SK-N-SH (cell line): ENCODE results near the gene MAPK12. TPM values are rescaled to one million over a fixed set of nuclear protein-coding genes. Genes with fewer than 3 reads are reported as not detected.

Experiments used
- CTCF ChIA-PET: fragments of 300-600, 350-600 bp; formaldehyde crosslinking; extraction: SDS; loops from one replicate; lab custom pipeline; 2021; lab: Yijun Ruan, JAX
- POLR2A ChIA-PET: fragments of 350-600 bp; sonication (Branson Sonifier 250); formaldehyde crosslinking; extraction: SDS; loops from one replicate; lab custom pipeline; 2020; ENCODE audit warnings: antibody characterized with exemption, inconsistent platforms; lab: Yijun Ruan, JAX
- DNase-seq: peaks from one replicate; pipeline ENCODE4 v3.0.0; 2012
- H2AFZ ChIP-seq: fragments of 200-600 bp; sonication (generic); 2 replicates; pipeline ENCODE4 v1.8.1; 2016; ENCODE audit warnings: antibody characterized with exemption, mild to moderate bottlenecking, low read depth
- H3F3A ChIP-seq: fragments of 200-600 bp; sonication (generic); replicated peaks from 2 replicates; pipeline ENCODE3; 2016; ENCODE audit warnings: antibody characterized with exemption, mild to moderate bottlenecking; ENCODE audit not compliant: insufficient read depth
- H3K27ac ChIP-seq, 2 experiments: fragments of 200-500 bp in 1 of 2; fragments of 200-600 bp in 1 of 2; sonication (Bioruptor generic) in 1 of 2; sonication (generic), shearing (Covaris generic) in 1 of 2; 2 replicates each; pipeline versions ENCODE4 v1.5.1 to v1.6.1; 2014 to 2016; ENCODE audit warnings: low read depth in 2 of 2, inconsistent platforms in 1 of 2, low read length in 1 of 2, mild to moderate bottlenecking in 1 of 2, mixed read lengths in 1 of 2
- H3K27me3 ChIP-seq: fragments of 200-600 bp; sonication (generic), shearing (Covaris generic); 2 replicates; pipeline ENCODE4 v1.6.1; 2016; ENCODE audit warnings: mixed run types; ENCODE audit not compliant: insufficient read depth
- H3K36me3 ChIP-seq, 2 experiments: fragments of 200-500 bp in 1 of 2; fragments of 200-600 bp in 1 of 2; sonication (Bioruptor generic) in 1 of 2; sonication (generic) in 1 of 2; replicated peaks in 1 of 2; 2 replicates each; pipeline versions ENCODE3 to v1.5.1; 2014 to 2016; ENCODE audit warnings: low read length in 1 of 2, mild to moderate bottlenecking in 1 of 2; ENCODE audit not compliant: insufficient read depth in 2 of 2, control insufficient read depth in 1 of 2
- H3K4me1 ChIP-seq, 2 experiments: fragments of 200-500 bp in 1 of 2; fragments of 200-600 bp in 1 of 2; sonication (Bioruptor generic) in 1 of 2; sonication (generic), shearing (Covaris generic) in 1 of 2; 2 replicates each; pipeline versions ENCODE4 v1.5.1 to v1.6.1; 2014 to 2016; ENCODE audit warnings: low read depth in 1 of 2, low read length in 1 of 2, mixed run types in 1 of 2; ENCODE audit not compliant: insufficient read depth in 2 of 2, control insufficient read depth in 1 of 2
- H3K4me2 ChIP-seq: fragments of 200-600 bp; sonication (generic), shearing (Covaris generic); 2 replicates; pipeline ENCODE4 v1.6.1; 2017; ENCODE audit warnings: mixed run types
- H3K4me3 ChIP-seq, 2 experiments: fragments of 200-500 bp in 1 of 2; fragments of 200-600 bp in 1 of 2; sonication (Bioruptor generic) in 1 of 2; sonication (generic), shearing (Covaris generic) in 1 of 2; 2 replicates each; pipeline versions ENCODE4 v1.5.1 to v1.8.1; 2014 to 2016; ENCODE audit warnings: low read depth in 2 of 2, inconsistent platforms in 1 of 2, low read length in 1 of 2, mild to moderate bottlenecking in 1 of 2, mixed read lengths in 1 of 2, moderate library complexity in 1 of 2
- H3K79me2 ChIP-seq: fragments of 200-600 bp; sonication (generic); 2 replicates; pipeline ENCODE4 v1.8.1; 2017; ENCODE audit warnings: mild to moderate bottlenecking; ENCODE audit not compliant: insufficient read depth
- H3K9ac ChIP-seq: fragments of 200-600 bp; sonication (generic); 2 replicates; pipeline ENCODE4 v1.6.1; 2017; ENCODE audit warnings: mixed run types
- H3K9me2 ChIP-seq: fragments of 200-600 bp; sonication (generic); 2 replicates; pipeline ENCODE4 v1.6.1; 2017; ENCODE audit warnings: mixed run types
- H3K9me3 ChIP-seq: fragments of 200-600 bp; sonication (generic); 2 replicates; pipeline ENCODE4 v1.6.1; 2017; ENCODE audit warnings: mixed run types, mild to moderate bottlenecking, moderate library complexity
- H4K20me1 ChIP-seq: fragments of 200-600 bp; sonication (generic); 2 replicates; pipeline ENCODE4 v1.6.1; 2017; ENCODE audit warnings: mild to moderate bottlenecking, mixed run types; ENCODE audit not compliant: insufficient read depth
- EP300 ChIP-seq, 2 experiments: IDR thresholded peaks; 2 replicates each; pipeline versions ENCODE4 v1.4.0 to v1.6.1; 2012; ENCODE audit warnings: borderline replicate concordance in 1 of 2, low read depth in 1 of 2, low read length in 1 of 2
- FOSL2 ChIP-seq: IDR thresholded peaks from 2 replicates; pipeline ENCODE4 v1.4.0; 2012; ENCODE audit warnings: low read depth, mild to moderate bottlenecking, moderate library complexity, borderline replicate concordance
- GABPA ChIP-seq: IDR thresholded peaks from 2 replicates; pipeline ENCODE4 v1.4.0; 2012; ENCODE audit warnings: low read depth, mild to moderate bottlenecking
- GATA2 ChIP-seq: sonication (generic); formaldehyde crosslinking; IDR thresholded peaks from 2 replicates; pipeline ENCODE4 v1.5.0; 2020; ENCODE audit warnings: mild to moderate bottlenecking, missing genetic modification reagents
- MEF2A ChIP-seq: IDR thresholded peaks from 2 replicates; pipeline ENCODE4 v1.4.0; 2012; ENCODE audit warnings: low read depth, borderline replicate concordance
- MXI1 ChIP-seq: IDR thresholded peaks from 2 replicates; pipeline ENCODE4 v1.6.1; 2012; ENCODE audit warnings: mild to moderate bottlenecking, low read depth, low read length, improper control_type of control experiment
- POLR2AphosphoS5 ChIP-seq: IDR thresholded peaks from 2 replicates; pipeline ENCODE4 v1.6.1; 2012; ENCODE audit warnings: low read depth, low read length
- RAD21 ChIP-seq: IDR thresholded peaks from 2 replicates; pipeline ENCODE4 v1.6.1; 2012; ENCODE audit warnings: mild to moderate bottlenecking, low read length
- RCOR1 ChIP-seq: fragments of 150-350 bp; IDR thresholded peaks from 2 replicates; pipeline ENCODE4 v1.6.1; 2017; ENCODE audit warnings: antibody characterized with exemption, low read length
- SMC3 ChIP-seq: IDR thresholded peaks from 2 replicates; pipeline ENCODE4 v1.6.1; 2012; ENCODE audit warnings: low read depth, low read length, improper control_type of control experiment
- TEAD4 ChIP-seq: IDR thresholded peaks from 2 replicates; pipeline ENCODE4 v1.4.0; 2012; ENCODE audit warnings: mild to moderate bottlenecking, borderline replicate concordance; ENCODE audit not compliant: insufficient read depth
- WGBS: methylation state at CpG from one replicate; pipeline ENCODE4 v1.1.6; 2017; ENCODE audit warnings: low lambda C conversion rate; 5-methylcytosine and 5-hydroxymethylcytosine counted together
- polyA plus RNA-seq, 3 experiments: library from polyadenylated mRNA; depleted of rRNA; stranded (reverse); fragments of >200 nt; gene quantifications; 2 replicates each; pipeline ENCODE4 v1.2.3, GENCODE V29; 2012
- TF ChIP-seq, protein P1 (sequence below): fragments of 200-600 bp; sonication (generic); IDR thresholded peaks from 2 replicates; pipeline ENCODE4 v1.6.1; 2017; ENCODE audit warnings: antibody characterized with exemption, mild to moderate bottlenecking, moderate library complexity
- TF ChIP-seq, protein P2 (sequence below): IDR thresholded peaks from 2 replicates; pipeline ENCODE4; 2012

MAPK12 gene
- polyA plus RNA-seq, 1 of the 3 experiments (the other 2 are of a cell fraction), result 118 TPM

DNA sequence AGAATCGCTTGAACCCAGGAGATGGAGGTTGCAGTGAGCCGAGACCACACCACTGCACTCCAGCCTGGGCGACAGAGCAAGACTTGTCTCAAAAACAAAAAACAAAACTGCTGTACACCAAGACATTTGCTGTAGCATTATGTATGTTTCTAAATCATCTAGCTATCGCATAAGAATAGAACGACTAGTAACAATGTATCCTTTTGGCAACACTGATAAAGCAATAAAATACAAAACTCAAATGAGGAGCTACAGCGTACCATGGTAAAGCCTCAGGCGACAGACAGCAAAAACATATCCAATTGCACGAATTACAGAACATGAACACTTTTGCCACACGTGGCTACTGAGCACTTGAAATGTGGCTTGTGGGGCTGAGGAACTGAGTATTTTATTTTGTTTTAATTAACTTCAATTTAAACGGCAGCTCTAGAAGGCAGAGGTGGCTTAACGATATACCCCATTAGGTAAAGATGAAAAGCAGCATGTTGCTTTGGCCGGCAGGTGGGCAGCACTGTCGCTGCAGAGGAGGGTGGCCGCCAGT is 19.0 kb downstream of the MAPK12 start:
- Histone ChIP-seq H3K4me2 (peak overlapping the region; percentile 85), H3K9ac (peak overlapping the region; percentile 84; the same call in 1 of the 2 replicates), H3K9me2 (no peaks in the 10 kb centered on the region), H3K27ac (no peak overlapping the region), H2AFZ (no peak overlapping the region), H4K20me1 (peaks cover 33% of the 10 kb centered on the region), H3K79me2 (peaks cover 89% of the 10 kb centered on the region), H3F3A (peaks cover 13% of the 10 kb centered on the region), H3K27me3 (no peaks in the 10 kb centered on the region), H3K4me3 (peak overlapping the region; percentile 84 to 92), H3K4me1 (peaks cover 5 to 39% of the 10 kb centered on the region in 2 experiments; a peak in 2 of 4 replicates), H3K36me3 (peaks cover 3 to 22% of the 10 kb centered on the region in 2 experiments), H3K9me3 (no peaks in the 10 kb centered on the region)
- 55% methylated on average over 14 of the region's 14 CpGs for WGBS
- TF ChIP-seq MXI1, result peak; percentile 62; the same call in 1 of the 2 replicates
- no peak for TF ChIP-seq MEF2A
- CTCF ChIA-PET, result interaction anchor here (0.9 to 3.7 kb wide), 10 partner anchors 9 to 116 kb away, joined by 3 to 38 read pairs (median 4); partner anchors contain the start of genes HDAC10 and PLXNB2
- POLR2A ChIA-PET, result interaction anchor here (0.7 to 0.9 kb wide), 2 partner anchors 75 to 266 kb away, joined by 3 read pairs; partner anchors contain the start of gene NCAPH2
- no peak for DNase-seq

DNA sequence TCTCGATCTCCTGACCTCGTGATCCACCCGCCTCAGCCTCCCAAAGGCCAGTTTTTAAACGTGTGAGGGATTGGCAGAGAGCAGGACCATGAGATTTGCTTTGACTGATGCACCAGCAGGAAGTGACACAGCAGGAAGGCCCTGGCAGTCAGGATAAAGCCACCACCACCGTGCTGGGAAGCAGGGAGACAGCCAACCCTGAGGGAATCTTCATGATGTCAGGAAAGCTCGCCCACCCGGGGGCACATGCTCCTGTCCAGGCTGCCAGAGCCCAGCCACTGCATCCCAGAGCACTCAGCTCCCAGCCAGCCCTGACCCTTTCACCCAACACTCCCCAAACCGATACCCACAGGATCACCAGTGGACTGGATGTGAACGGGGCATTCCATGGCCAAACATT is 22.7 kb downstream of the MAPK12 start:
- Histone ChIP-seq H4K20me1 (peaks cover 59% of the 10 kb centered on the region), H3K4me3 (no peak overlapping the region)
- WGBS, result 87% methylated on average over 9 of the region's 9 CpGs

DNA sequence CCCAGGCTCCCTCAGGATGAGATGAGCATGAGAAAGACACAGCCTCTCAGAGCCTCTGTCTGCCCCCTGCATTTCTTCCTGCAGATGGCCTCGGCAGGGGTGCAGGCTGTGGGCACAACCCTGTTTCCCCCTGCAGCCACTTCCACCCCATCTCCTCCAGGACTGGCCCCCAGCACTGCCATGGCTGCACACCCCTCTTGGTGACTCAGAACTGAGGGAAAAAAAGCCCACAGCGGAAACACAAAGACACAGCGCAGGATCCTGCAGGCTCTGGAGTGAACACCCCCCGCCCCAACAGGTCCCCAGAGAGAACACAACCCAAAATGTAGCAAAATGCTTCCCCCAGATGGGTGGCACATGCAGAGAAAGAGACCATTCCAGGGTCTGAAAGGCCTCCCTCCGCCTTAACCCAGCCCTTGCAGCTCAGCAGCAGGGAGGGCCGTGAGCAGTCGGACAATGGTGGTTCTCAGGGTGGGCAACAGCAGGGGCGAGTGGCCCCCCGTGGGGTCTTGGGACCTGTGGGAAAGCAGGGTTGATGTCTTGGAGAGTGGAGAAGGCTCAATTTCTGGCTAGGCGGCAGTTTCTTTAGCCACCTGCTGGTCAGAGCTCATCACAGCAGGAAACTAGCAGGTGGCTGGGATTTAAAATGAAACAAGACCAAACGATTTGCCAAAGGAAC is 24.6 kb downstream of the MAPK12 start:
- ChIA-PET POLR2A (no interaction called here), CTCF (interaction anchor here (0.6 to 3.5 kb wide), 23 partner anchors 9 to 468 kb away, joined by 3 to 19 read pairs (median 4); partner anchors contain the start of genes HDAC10 and SCO2)
- no peaks in the 10 kb centered on the region for H3K27me3 ChIP-seq
- no peak for DNase-seq
- H4K20me1 ChIP-seq, result peaks cover 46% of the 10 kb centered on the region
- no peak overlapping the region for H3K4me2 ChIP-seq
- peaks cover 0 to 9% of the 10 kb centered on the region in 2 experiments; a peak in 1 of 4 replicates for H3K4me1 ChIP-seq
- no peaks in the 10 kb centered on the region for H3K9me2 ChIP-seq
- H2AFZ ChIP-seq, result no peak overlapping the region
- no peak overlapping the region for H3K4me3 ChIP-seq
- no peaks in the 10 kb centered on the region for H3K9me3 ChIP-seq
- no peak overlapping the region for H3K9ac ChIP-seq
- H3K36me3 ChIP-seq, result peaks cover 4 to 11% of the 10 kb centered on the region in 2 experiments
- peaks cover 11% of the 10 kb centered on the region for H3F3A ChIP-seq
- peaks cover 74% of the 10 kb centered on the region for H3K79me2 ChIP-seq
- WGBS, result 69% methylated on average over 5 of the region's 11 CpGs
- TF ChIP-seq RCOR1 (no peak), FOSL2 (no peak), SMC3 (peak; percentile 37), EP300 (IDR thresholded peaks at IDR 0.05; ENCODE audit: borderline replicate concordance in 1 of 2, low read depth in 1 of 2, low read length in 1 of 2) (no peak), RAD21 (peak; percentile 45)
- TF ChIP-seq, protein P1, sequence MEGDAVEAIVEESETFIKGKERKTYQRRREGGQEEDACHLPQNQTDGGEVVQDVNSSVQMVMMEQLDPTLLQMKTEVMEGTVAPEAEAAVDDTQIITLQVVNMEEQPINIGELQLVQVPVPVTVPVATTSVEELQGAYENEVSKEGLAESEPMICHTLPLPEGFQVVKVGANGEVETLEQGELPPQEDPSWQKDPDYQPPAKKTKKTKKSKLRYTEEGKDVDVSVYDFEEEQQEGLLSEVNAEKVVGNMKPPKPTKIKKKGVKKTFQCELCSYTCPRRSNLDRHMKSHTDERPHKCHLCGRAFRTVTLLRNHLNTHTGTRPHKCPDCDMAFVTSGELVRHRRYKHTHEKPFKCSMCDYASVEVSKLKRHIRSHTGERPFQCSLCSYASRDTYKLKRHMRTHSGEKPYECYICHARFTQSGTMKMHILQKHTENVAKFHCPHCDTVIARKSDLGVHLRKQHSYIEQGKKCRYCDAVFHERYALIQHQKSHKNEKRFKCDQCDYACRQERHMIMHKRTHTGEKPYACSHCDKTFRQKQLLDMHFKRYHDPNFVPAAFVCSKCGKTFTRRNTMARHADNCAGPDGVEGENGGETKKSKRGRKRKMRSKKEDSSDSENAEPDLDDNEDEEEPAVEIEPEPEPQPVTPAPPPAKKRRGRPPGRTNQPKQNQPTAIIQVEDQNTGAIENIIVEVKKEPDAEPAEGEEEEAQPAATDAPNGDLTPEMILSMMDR, result peak; percentile 55
- H3K27ac ChIP-seq, result no peak overlapping the region

More for the DNA sequence above, 22.7 kb downstream of the MAPK12 start:
- no peak for TF ChIP-seq POLR2AphosphoS5
- TF ChIP-seq, protein P2, sequence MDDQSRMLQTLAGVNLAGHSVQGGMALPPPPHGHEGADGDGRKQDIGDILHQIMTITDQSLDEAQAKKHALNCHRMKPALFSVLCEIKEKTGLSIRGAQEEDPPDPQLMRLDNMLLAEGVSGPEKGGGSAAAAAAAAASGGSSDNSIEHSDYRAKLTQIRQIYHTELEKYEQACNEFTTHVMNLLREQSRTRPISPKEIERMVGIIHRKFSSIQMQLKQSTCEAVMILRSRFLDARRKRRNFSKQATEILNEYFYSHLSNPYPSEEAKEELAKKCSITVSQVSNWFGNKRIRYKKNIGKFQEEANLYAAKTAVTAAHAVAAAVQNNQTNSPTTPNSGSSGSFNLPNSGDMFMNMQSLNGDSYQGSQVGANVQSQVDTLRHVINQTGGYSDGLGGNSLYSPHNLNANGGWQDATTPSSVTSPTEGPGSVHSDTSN, result no peak
- TF ChIP-seq GATA2 (CRISPR knock-in tag), result no peak
- no peak for TF ChIP-seq TEAD4
- no peak for TF ChIP-seq GABPA
- TF ChIP-seq SMC3, result no peak
- POLR2A ChIA-PET, result no interaction called here
- Histone ChIP-seq H2AFZ (no peak overlapping the region), H3K9ac (no peak overlapping the region), H3F3A (peaks cover 11% of the 10 kb centered on the region), H3K79me2 (peaks cover 93% of the 10 kb centered on the region), H3K4me2 (no peak overlapping the region), H3K9me3 (no peaks in the 10 kb centered on the region), H3K4me1 (peaks cover 0 to 17% of the 10 kb centered on the region in 2 experiments; a peak in 1 of 4 replicates), H3K27me3 (no peaks in the 10 kb centered on the region), H3K9me2 (no peaks in the 10 kb centered on the region), H3K27ac (no peak overlapping the region), H3K36me3 (peaks cover 4 to 8% of the 10 kb centered on the region in 2 experiments)
- no peak for DNase-seq
- CTCF ChIA-PET, result interaction anchor here (0.7 to 3.5 kb wide), 9 partner anchors 11 to 382 kb away, joined by 3 to 15 read pairs (median 4); no protein-coding TSS in a partner anchor
